Heart left ventricle (tissue), 16 donors: ENCODE measurements around the gene MYCN. TPM values are rescaled to one million over a fixed set of nuclear protein-coding genes. Genes with fewer than 3 reads are reported as not detected.

Experiments used
- ATAC-seq, 4 donors: fragments of 200-7000 bp; cut with Tn5 transposase; one replicate each; pipeline ENCODE4 v1.9.1; 2020 to 2022; ENCODE audit warnings: moderate library complexity in 4 of 4, mild to moderate bottlenecking in 3 of 4, moderate number of reproducible peaks in 1 of 4
- DNase-seq, 5 donors: peaks; one replicate each; pipeline ENCODE4 v3.0.0-alpha.2; 2020
- H3K27ac ChIP-seq, 12 donors: fragments of 200-600 bp; sonication (generic) in 4 of 12; one replicate each; pipeline versions ENCODE4 v1.5.0 to v1.8.0; 2016 to 2022; ENCODE audit warnings: mild to moderate bottlenecking in 2 of 12
- H3K27me3 ChIP-seq, 9 donors: fragments of 200-600 bp; sonication (generic) in 2 of 9; one replicate each; pipeline versions ENCODE4 v1.5.1 to v1.8.0; 2016 to 2022; ENCODE audit warnings: mild to moderate bottlenecking in 3 of 9
- H3K36me3 ChIP-seq, 9 donors: fragments of 200-600 bp; sonication (generic) in 2 of 9; one replicate each; pipeline versions ENCODE4 v1.5.0 to v1.8.0; 2018 to 2022; ENCODE audit warnings: mild to moderate bottlenecking in 2 of 9
- H3K4me1 ChIP-seq, 12 donors: fragments of 200-600 bp; sonication (generic) in 4 of 12; one replicate each; pipeline versions ENCODE4 v1.5.0 to v1.8.0; 2016 to 2022; ENCODE audit warnings: mild to moderate bottlenecking in 3 of 12
- H3K4me3 ChIP-seq, 12 donors: fragments of 200-600 bp; sonication (generic) in 4 of 12; one replicate each; pipeline versions ENCODE4 v1.5.0 to v1.8.0; 2017 to 2022; ENCODE audit warnings: mild to moderate bottlenecking in 9 of 12, moderate library complexity in 4 of 12
- H3K9me3 ChIP-seq, 12 donors: fragments of 200-600 bp; sonication (generic) in 4 of 12; one replicate each; pipeline versions ENCODE4 v1.5.0 to v1.8.0; 2016 to 2022; ENCODE audit warnings: mild to moderate bottlenecking in 1 of 12
- CTCF ChIP-seq, 12 donors: fragments of 200-600 bp; sonication (generic) in 4 of 12; IDR thresholded peaks; one replicate each; pipeline versions ENCODE4 v1.5.0 to v1.8.0; 2018 to 2022; ENCODE audit warnings: antibody characterized with exemption in 12 of 12, mild to moderate bottlenecking in 5 of 12
- POLR2A ChIP-seq, 2 donors: fragments of 450-650 bp; IDR thresholded peaks; one replicate each; pipeline ENCODE4 v1.6.1; 2017; ENCODE audit warnings: antibody characterized with exemption in 2 of 2, mild to moderate bottlenecking in 2 of 2, moderate library complexity in 2 of 2
- WGBS, 4 donors: extraction: QIAGEN DNeasy Blood & Tissue Kit in 2 of 4; methylation state at CpG; one replicate each; pipeline versions ENCODE4 v1.1.5 to v1.1.7; 2013 to 2018; 5-methylcytosine and 5-hydroxymethylcytosine counted together
- intact Hi-C, 10 donors: fragments of 100-400 bp; cut with DNase I; formaldehyde crosslinking; loops; one replicate each; pipeline versions ENCODE4 v1.11.1 to v1.14.2; 2022
- polyA plus RNA-seq, 2 donors: library from polyadenylated mRNA; stranded (reverse); fragments of 200-250 nt; gene quantifications; one replicate each; pipeline ENCODE4 v1.2.3, GENCODE V29; 2013
- total RNA-seq, 9 donors: library from RNA; depleted of rRNA in 2 of 9; stranded (reverse); fragments of >200 nt in 2 of 9; fragmentation: NEBNext Ultra II Directional in 3 of 9; extraction: Animal tissue kit (Norgen Biotek cat#: 25700) in 3 of 9; gene quantifications; one replicate each; pipeline versions ENCODE4 v1.1.0 to v1.2.4, GENCODE V29; 2016 to 2023
- donor health status: ischemic (EF 13 %, LVEDD 7.1; RV severe dilation, severe dysfunction).
- donor health status: healthy with polysubstance abuse.
- donor health status: DM: no; HTN: yes; CAD: no.
- donor health status: DM: no; HTN: no; CAD: no.
- donor health status: ischemic (EF 25% LVEDD 6.9; RV normal size, moderate dysfunction).
- donor health status: ischemic (EF 25% LVEDD 5.7; RV mildly dilated, moderate dysfunction).
- donor health status: healthy.
- donor health status: DM: yes; HTN: yes; CAD: no.
- donor health status: ischemic (EF 35%, LVEDD 5.7; RV mildly dilated, moderate dysfunction).
- donor health status: nonischemic (EF 11% LVEDD 7.7; RV severe dilation, severe dysfunction).
- donor health status: DM: yes; HTN: yes; CAD: no.
- donor health status: PGD.
- donor health status: ischemic (EF 29% LVEDD 5.4; RV normal size, mild dysfunction).
- donor health status: nonischemic (EF 23%, LVEDD 6.1; RV moderate dilation, normal function).

Gene MYCN
- total and polyA plus RNA-seq, 11 donors: 0.22 to 1.6 (median 0.62) TPM; not detected in 2

GRCh38 chr2:15905267-15905645, 35.1 kb upstream of the MYCN start:
- Histone ChIP-seq H3K27me3 (no peaks in the 10 kb centered on the region), H3K4me1 (no peaks in the 10 kb centered on the region), H3K9me3 (peaks cover 0 to 13% (median 0%) of the 10 kb centered on the region in 12 donors), H3K27ac (no peak overlapping the region), H3K4me3 (no peak overlapping the region), H3K36me3 (no peaks in the 10 kb centered on the region)
- DNase-seq (no peak), ATAC-seq (no peak)
- TF ChIP-seq CTCF (IDR thresholded peaks at IDR 0.05) (no peak), POLR2A (IDR thresholded peaks at IDR 0.05) (no peak)
- intact Hi-C loops: no loop called here

GRCh38 chr2:15905986-15906491, 34.3 kb upstream of the MYCN start:
- Histone ChIP-seq H3K27me3 (no peaks in the 10 kb centered on the region), H3K36me3 (no peaks in the 10 kb centered on the region), H3K4me3 (no peak overlapping the region), H3K27ac (no peak overlapping the region), H3K4me1 (no peaks in the 10 kb centered on the region), H3K9me3 (peaks cover 0 to 9% (median 0%) of the 10 kb centered on the region in 12 donors)
- no peak for TF ChIP-seq CTCF (IDR thresholded peaks at IDR 0.05)
- TF ChIP-seq POLR2A (IDR thresholded peaks at IDR 0.05): no peak
- 77 to 92% (median 82%) methylated on average over 6 of the region's 6 CpGs for WGBS, 4 donors
- intact Hi-C loops: no loop called here
- ATAC-seq (no peak), DNase-seq (no peak)

- DNase-seq (no peak), ATAC-seq (no peak)
- TF ChIP-seq CTCF (IDR thresholded peaks at IDR 0.05) (no peak), POLR2A (IDR thresholded peaks at IDR 0.05) (no peak)
- no peak overlapping the region for H3K27ac ChIP-seq
- no peak overlapping the region for H3K4me3 ChIP-seq
- H3K36me3 ChIP-seq: no peaks in the 10 kb centered on the region
- 91 to 97% (median 96%) methylated on average over 5 of the region's 5 CpGs for WGBS, 4 donors
- intact Hi-C loops: no loop called here
- peaks cover 0 to 8% (median 0%) of the 10 kb centered on the region in 12 donors for H3K9me3 ChIP-seq
- H3K4me1 ChIP-seq: peaks cover 0 to 4% (median under 1%) of the 10 kb centered on the region in 12 donors
- H3K27me3 ChIP-seq: no peaks in the 10 kb centered on the region
These were observed 33.6 kb upstream of the MYCN start for GRCh38 chr2:15906778-15907177.

- TF ChIP-seq CTCF (IDR thresholded peaks at IDR 0.05) (no peak), POLR2A (IDR thresholded peaks at IDR 0.05) (no peak)
- no peak for DNase-seq
- H3K9me3 ChIP-seq: peaks cover 0 to 8% (median 0%) of the 10 kb centered on the region in 12 donors
These were observed 32.7 kb upstream of the MYCN start for GRCh38 chr2:15907461-15908324.

More at GRCh38 chr2:15907461-15908324, 32.7 kb upstream of the MYCN start:
- H3K4me3 ChIP-seq: no peak overlapping the region
- H3K27ac ChIP-seq: no peak overlapping the region
- intact Hi-C loops: no loop called here
- H3K4me1 ChIP-seq: peaks cover 0 to 13% (median 9%) of the 10 kb centered on the region in 12 donors
- 93 to 98% (median 97%) methylated on average over 2 of the region's 2 CpGs for WGBS, 4 donors
- ATAC-seq: no peak
- no peaks in the 10 kb centered on the region for H3K36me3 ChIP-seq
- no peaks in the 10 kb centered on the region for H3K27me3 ChIP-seq
